ENCODE measurements around the gene MRC2.

The MRC2 gene

DNA sequence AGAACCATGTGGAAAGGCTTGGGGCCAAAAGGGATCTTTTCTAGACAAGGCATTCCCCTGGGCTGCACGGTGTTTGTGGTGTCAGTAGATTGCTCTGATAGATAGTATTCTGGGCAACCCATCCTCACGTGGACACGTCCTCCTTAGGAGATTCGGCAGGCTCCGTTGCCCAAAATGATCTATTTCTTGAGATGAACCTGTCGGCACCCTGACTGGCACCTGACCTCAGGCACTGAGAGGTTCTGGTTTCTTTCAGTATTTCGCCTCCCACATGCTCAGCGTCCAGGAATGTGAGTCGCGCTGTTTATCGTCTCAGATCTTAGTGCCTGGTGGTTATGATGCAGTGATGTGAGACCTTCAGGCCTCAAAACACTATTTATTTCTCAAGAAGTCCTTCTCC, 91.0 kb downstream of the MRC2 start:
- DNase-seq: no peak

DNA sequence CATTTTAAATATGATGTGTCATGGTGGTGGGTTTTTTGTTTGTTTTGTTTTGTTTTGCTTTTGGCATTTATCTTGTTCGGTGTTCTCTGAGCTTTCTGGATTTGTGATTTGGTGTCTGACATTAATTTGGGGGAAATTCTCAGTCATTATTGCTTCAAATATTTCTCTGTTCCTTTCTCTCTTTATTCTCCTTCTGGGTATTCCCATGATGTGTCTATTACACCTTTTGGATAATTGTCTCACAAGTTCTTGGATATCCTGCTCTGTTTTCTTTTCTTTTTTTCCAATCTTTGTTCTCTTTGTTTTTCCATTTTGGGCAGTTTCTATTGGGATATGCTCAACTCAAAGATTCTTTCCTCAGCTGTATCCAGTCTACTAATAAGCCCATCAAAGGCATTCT, 92.1 kb downstream of the MRC2 start:
- no peak for DNase-seq

DNA sequence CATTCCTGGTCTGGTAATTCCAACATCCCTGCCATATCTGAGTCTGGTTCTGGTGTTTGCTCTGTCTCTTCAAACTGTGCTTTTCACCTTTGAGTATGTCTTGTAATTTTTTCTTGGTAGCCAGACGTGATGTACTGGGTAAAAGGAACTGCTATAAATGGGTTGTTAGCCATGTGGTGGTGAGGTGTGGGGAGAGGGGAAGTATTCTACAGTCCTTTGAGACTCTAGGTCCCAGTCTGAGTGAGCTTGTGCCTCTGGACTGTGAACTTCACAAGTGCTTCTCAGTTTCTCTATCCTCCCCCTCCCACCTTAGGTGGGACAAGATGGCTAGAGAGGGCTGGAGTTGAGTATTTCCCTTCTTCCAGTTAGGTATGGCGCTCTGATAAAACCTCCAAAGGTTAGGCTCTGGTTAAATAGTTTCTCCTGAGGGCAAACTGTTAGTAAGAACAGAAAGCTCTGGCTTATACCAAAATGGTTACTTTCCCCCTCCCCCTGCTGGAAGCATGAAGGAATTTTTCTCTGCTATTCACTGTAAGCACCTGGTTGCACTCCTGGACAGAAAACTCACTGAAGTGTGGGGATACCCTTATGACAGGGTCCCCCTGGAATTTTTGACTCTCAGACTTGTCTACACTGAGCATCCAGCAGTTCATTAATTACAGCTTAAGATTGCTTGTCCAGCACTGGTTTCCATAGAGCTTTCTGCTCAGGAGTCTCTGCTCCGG, 92.8 kb downstream of the MRC2 start:
- DNase-seq: no peak

DNA sequence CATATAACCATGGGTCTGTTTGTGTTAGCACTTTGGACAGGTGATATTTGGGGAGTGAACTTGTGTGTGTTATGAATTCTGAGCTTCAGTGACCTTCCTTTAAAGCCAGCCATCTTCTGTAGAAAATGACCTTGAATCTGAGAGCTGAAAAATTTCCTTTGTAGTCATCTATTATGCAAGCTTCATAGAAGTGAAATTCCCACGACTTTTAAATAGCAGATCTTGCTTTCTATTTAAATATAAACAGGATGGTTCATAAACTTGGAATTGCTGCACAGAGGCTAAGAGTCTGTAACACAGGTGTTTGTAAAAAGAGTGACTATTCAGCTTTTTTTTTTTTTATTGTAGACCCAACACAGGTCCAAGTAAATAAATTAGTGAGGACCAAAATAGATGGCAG, 95.2 kb downstream of the MRC2 start:
- no peak for DNase-seq

GRCh38 chr17:62723842-62724241, 96.4 kb downstream of the MRC2 start:
- DNase-seq: peak in 1 of 56 donors; percentile 8

DNA sequence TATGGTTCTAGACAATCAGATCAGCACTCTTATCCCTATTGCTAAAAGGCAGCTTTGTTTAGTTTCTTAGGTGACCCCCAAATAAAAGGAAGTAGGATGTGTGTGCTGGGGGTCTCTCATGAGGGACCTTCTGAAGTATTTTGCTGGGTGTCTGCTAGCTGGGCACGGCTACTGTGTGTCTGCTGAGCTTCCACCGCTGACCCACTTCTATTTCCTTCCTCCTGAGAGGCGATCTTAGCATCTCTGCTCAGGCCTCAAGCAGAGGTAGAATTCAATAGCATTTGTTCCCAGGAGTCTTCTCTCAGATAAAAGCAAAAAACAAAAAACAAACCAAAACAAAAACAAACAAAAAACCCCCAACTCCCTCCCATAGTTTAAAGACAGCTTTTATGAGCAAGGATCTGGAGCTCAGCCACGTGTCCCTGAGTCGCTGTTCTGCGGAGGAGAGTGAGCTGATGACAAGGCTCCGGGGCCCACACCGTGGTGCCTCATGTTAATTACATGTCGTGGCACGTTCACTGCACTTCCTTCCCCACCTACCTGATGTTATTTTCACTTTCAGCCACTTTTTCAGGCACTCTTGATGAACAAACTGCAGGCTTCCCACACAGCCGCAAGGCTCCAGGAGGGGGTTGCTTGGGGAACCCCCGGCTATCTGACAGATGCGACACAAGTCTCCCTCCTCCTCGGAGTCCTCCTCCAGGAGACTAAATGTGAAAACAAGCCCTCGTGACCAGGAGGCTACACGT, 97.1 kb downstream of the MRC2 start:
- DNase-seq: peak in 10 of 56 donors; percentile 8 to 45 (median 19)

- DNase-seq: no peak
Observed at GRCh38 chr17:62725791-62726249, 98.3 kb downstream of the MRC2 start.

GRCh38 chr17:62727916-62728672, 100.6 kb downstream of the MRC2 start:
- no peak for DNase-seq

DNA sequence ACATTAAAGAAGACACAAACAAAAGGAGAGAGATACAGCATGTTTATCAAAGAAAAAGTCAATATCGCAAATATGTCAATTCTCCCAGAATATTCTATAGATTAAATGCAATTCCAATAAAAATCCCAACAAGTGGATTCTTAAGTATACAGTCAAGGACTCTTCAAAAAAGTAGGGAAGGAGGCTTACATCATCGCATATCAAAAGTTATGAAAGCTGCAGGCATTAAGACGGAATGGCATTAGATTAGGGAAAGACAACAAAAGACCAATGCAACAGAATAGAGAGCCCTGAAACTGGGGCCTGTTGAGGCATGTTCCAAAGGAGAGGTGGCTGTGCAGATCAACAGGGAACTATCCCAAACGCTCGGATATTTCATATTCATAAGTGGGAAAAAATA, 104.7 kb downstream of the MRC2 start:
- no peak for DNase-seq

DNA sequence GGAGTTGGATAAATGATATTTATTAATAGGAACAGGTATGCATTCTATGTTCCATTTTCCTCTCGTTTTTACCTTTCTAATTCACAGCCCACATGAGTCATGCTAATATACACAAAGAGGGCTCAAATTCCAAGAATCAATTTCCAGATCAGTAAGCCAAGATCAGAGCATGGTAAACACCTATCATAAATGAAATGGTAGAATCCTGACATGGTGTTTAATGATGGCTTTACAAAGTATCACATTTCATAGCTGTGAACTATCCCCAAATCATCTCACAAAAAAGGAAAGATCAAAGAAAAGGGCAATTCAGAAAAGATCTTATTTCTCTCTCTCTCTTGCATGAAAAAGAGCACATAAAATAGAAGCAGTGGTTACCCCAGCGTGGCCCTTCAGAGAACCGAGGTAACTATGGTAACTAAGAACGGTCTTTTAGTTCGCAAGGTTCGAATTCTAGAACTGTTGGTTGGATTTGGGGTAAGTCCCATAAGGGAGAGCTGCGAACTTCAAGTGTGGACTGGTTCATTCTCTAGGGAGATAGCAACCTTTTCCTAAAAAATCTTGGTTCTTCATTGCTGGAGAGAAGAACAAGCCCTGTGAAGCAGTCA, 107.7 kb downstream of the MRC2 start:
- no peak for DNase-seq

- DNase-seq: no peak
Observed at GRCh38 chr17:62737513-62737912, 110.0 kb downstream of the MRC2 start.

GRCh38 chr17:62738281-62738680, 110.8 kb downstream of the MRC2 start:
- no peak for DNase-seq

- DNase-seq: no peak
Observed at GRCh38 chr17:62739645-62740388, 112.3 kb downstream of the MRC2 start.

- DNase-seq: no peak
Observed at GRCh38 chr17:62741290-62741689, 113.8 kb downstream of the MRC2 start.
